Pancreas (tissue), 10 donors: ENCODE results near the gene ATP2A2. TPM values are rescaled to one million over a fixed set of nuclear protein-coding genes. Genes with fewer than 3 reads are reported as not detected.
A peak's percentile ranks its signal among the peaks of the same experiment; 100 is the strongest.

Experiments used
- ATAC-seq, 4 donors: fragments of 200-7000 bp; cut with Tn5 transposase; one replicate each; pipeline versions ENCODE4 v1.8.0 to v1.9.1; 2020; ENCODE audit warnings: mild to moderate bottlenecking in 4 of 4, moderate library complexity in 4 of 4
- DNase-seq, 6 donors: peaks; one replicate each; pipeline ENCODE4 v3.0.0-alpha.2; 2020
- FAIRE-seq: peaks from 2 replicates; lab custom pipeline; 2012; peaks lifted over from hg19 to GRCh38; lab: Jason Lieb, UNC
- H3K27ac ChIP-seq, 4 donors: fragments of 200-600 bp; sonication (generic); 1 replicate in 3 of 4; 2 replicates in 1 of 4; pipeline versions ENCODE4 v1.5.0 to v1.8.0; 2020
- H3K27me3 ChIP-seq, 4 donors: fragments of 200-600 bp; one replicate each; pipeline ENCODE4 v1.8.0; 2021
- H3K36me3 ChIP-seq, 3 donors: fragments of 200-600 bp; sonication (generic) in 1 of 3; one replicate each; pipeline versions ENCODE4 v1.5.0 to v1.8.0; 2020 to 2021
- H3K4me1 ChIP-seq, 3 donors: fragments of 200-600 bp; one replicate each; pipeline ENCODE4 v1.8.0; 2021
- H3K4me3 ChIP-seq, 4 donors: fragments of 200-600 bp; sonication (generic) in 2 of 4; one replicate each; pipeline versions ENCODE4 v1.5.0 to v1.8.0; 2020 to 2021
- H3K9me3 ChIP-seq, 4 donors: fragments of 200-600 bp; one replicate each; pipeline ENCODE4 v1.8.0; 2021
- CTCF ChIP-seq, 4 donors: fragments of 200-600 bp; sonication (generic) in 3 of 4; IDR thresholded peaks; one replicate each; pipeline versions ENCODE4 v1.5.0 to v1.8.0; 2021; ENCODE audit warnings: antibody characterized with exemption in 4 of 4
- WGBS, 2 donors: extraction: QIAGEN DNeasy Blood & Tissue Kit; methylation state at CpG; one replicate each; pipeline ENCODE4 v1.1.7; 2013; 5-methylcytosine and 5-hydroxymethylcytosine counted together
- intact Hi-C, 3 donors: fragments of 100-400 bp; cut with DNase I; formaldehyde crosslinking; loops; one replicate each; pipeline versions ENCODE4 v1.11.1 to v1.14.2; 2022
- polyA plus RNA-seq, 2 donors: library from polyadenylated mRNA; stranded (reverse); fragments of 200-250 nt; gene quantifications; one replicate each; pipeline ENCODE4 v1.2.3, GENCODE V29; 2013
- total RNA-seq, 6 donors: library from RNA; stranded (reverse); fragmentation: NEBNext Ultra II Directional in 4 of 6; extraction: Animal tissue kit (Norgen Biotek cat#: 25700) in 4 of 6; gene quantifications; one replicate each; pipeline versions ENCODE4 v1.2.1 to v1.2.4, GENCODE V29; 2021 to 2023
- donor health status: healthy with polysubstance abuse.
- donor health status: DM: no; HTN: no; CAD: no; lungs with moderate emphysema.
- donor health status: DM: no; HTN: no; CAD: no.
- donor health status: control.
- donor health status: control.
- donor health status: Bipolar disorder and iron deficiency.
- donor health status: DM: yes; HTN: yes; CAD: no.
- donor health status: DM: no; HTN: no; CAD: no.
- donor health status: DM: no; HTN: no; CAD: no.
- donor health status: DM: yes; HTN: yes; CAD: no.

The ATP2A2 gene
- total and polyA plus RNA-seq, 8 donors = 16.3 to 79.7 (median 45.7) TPM

GRCh38 chr12:110246636-110247339 lies 34.3 kb upstream of the ATP2A2 start:
- TF ChIP-seq CTCF (IDR thresholded peaks at IDR 0.05) = no peak
- intact Hi-C loops = no loop called here
- 51 to 64% methylated on average over 4 of the region's 4 CpGs for whole genome bisulfite sequencing, 2 donors
- Histone ChIP-seq H3K27ac (peak overlapping the region; percentile 76 to 91 (median 79)), H3K4me1 (peaks cover 20 to 39% (median 32%) of the 10 kb centered on the region in 3 donors), H3K36me3 (no peaks in the 10 kb centered on the region), H3K9me3 (no peaks in the 10 kb centered on the region), H3K27me3 (no peaks in the 10 kb centered on the region), H3K4me3 (no peak overlapping the region)
- FAIRE-seq (no peak), ATAC-seq (peak in 2 of 4 donors; percentile 1 to 15), DNase-seq (no peak)

- no peak for TF ChIP-seq CTCF (IDR thresholded peaks at IDR 0.05)
- 16 to 17% methylated on average over 14 of the region's 14 CpGs for whole genome bisulfite sequencing, 2 donors
- H3K27me3 ChIP-seq = no peaks in the 10 kb centered on the region
- no peaks in the 10 kb centered on the region for H3K36me3 ChIP-seq
- intact Hi-C loops = no loop called here
- H3K9me3 ChIP-seq = no peaks in the 10 kb centered on the region
- peak overlapping the region in 1 of 4 donors; percentile 14 for H3K4me3 ChIP-seq
- peaks cover 20 to 39% (median 32%) of the 10 kb centered on the region in 3 donors for H3K4me1 ChIP-seq
- DNase-seq (peak; percentile 57 to 79 (median 68)), FAIRE-seq (no peak), ATAC-seq (peak; percentile 81 to 90 (median 88))
- H3K27ac ChIP-seq = peak overlapping the region; percentile 76 to 91 (median 79)
Observed at GRCh38 chr12:110247340-110248095, 33.5 kb upstream of the ATP2A2 start.

- peak overlapping the region in 1 of 4 donors; percentile 14 for H3K4me3 ChIP-seq
- ATAC-seq (peak; percentile 43 to 57 (median 52)), FAIRE-seq (no peak), DNase-seq (peak in 5 of 6 donors; percentile 35 to 70 (median 63))
- no peaks in the 10 kb centered on the region for H3K27me3 ChIP-seq
- no peaks in the 10 kb centered on the region for H3K9me3 ChIP-seq
- intact Hi-C loops = no loop called here
- H3K27ac ChIP-seq = peak overlapping the region; percentile 76 to 91 (median 79)
- no peaks in the 10 kb centered on the region for H3K36me3 ChIP-seq
- no peak for TF ChIP-seq CTCF (IDR thresholded peaks at IDR 0.05)
- 15 to 21% methylated on average over 4 of the region's 4 CpGs for WGBS, 2 donors
- H3K4me1 ChIP-seq = peaks cover 20 to 39% (median 32%) of the 10 kb centered on the region in 3 donors
Observed at GRCh38 chr12:110248096-110248447, 33.0 kb upstream of the ATP2A2 start.

GRCh38 chr12:110249105-110249504 lies 31.9 kb upstream of the ATP2A2 start:
- ATAC-seq = no peak
- intact Hi-C loops = no loop called here
- no peak for DNase-seq
- Histone ChIP-seq H3K27me3 (no peaks in the 10 kb centered on the region), H3K4me3 (no peak overlapping the region), H3K9me3 (no peaks in the 10 kb centered on the region), H3K36me3 (no peaks in the 10 kb centered on the region), H3K4me1 (peaks cover 20 to 39% (median 32%) of the 10 kb centered on the region in 3 donors), H3K27ac (peak overlapping the region; percentile 76 to 91 (median 79))
- WGBS, 2 donors = 66 to 70% methylated on average over 4 of the region's 4 CpGs
- FAIRE-seq = no peak
- no peak for TF ChIP-seq CTCF (IDR thresholded peaks at IDR 0.05)
